Muscle layer of colon (tissue), 2 donors: ENCODE results near the gene IL9.

Source experiments
- H3K27ac ChIP-seq: one replicate; pipeline ENCODE4 v1.7.0; 2013; ENCODE audit warnings: low read depth, mild to moderate bottlenecking, low read length, moderate library complexity
- H3K27me3 ChIP-seq, 2 donors: one replicate each; pipeline ENCODE4 v1.7.0; 2013; ENCODE audit warnings: low read length in 2 of 2, mild to moderate bottlenecking in 2 of 2; ENCODE audit not compliant: insufficient read depth in 2 of 2, control insufficient read depth in 1 of 2
- H3K36me3 ChIP-seq: one replicate; pipeline ENCODE4 v1.7.0; 2013; ENCODE audit warnings: mild to moderate bottlenecking, low read length; ENCODE audit not compliant: insufficient read depth
- H3K4me1 ChIP-seq: one replicate; pipeline ENCODE4 v1.7.0; 2013; ENCODE audit warnings: mild to moderate bottlenecking, low read length; ENCODE audit not compliant: insufficient read depth
- H3K4me3 ChIP-seq, 2 donors: one replicate each; pipeline ENCODE4 v1.7.0; 2013; ENCODE audit warnings: low read length in 2 of 2, low read depth in 1 of 2, mild to moderate bottlenecking in 1 of 2, moderate library complexity in 1 of 2
- H3K9ac ChIP-seq: one replicate; pipeline ENCODE4 v1.7.0; 2013; ENCODE audit warnings: low read length
- H3K9me3 ChIP-seq: one replicate; pipeline ENCODE4 v1.7.0; 2013; ENCODE audit warnings: mild to moderate bottlenecking, low read length
- donor health status: abdominal sarcoma.
- donor health status: Adenocarcinoma of cecum.

Gene IL9

DNA sequence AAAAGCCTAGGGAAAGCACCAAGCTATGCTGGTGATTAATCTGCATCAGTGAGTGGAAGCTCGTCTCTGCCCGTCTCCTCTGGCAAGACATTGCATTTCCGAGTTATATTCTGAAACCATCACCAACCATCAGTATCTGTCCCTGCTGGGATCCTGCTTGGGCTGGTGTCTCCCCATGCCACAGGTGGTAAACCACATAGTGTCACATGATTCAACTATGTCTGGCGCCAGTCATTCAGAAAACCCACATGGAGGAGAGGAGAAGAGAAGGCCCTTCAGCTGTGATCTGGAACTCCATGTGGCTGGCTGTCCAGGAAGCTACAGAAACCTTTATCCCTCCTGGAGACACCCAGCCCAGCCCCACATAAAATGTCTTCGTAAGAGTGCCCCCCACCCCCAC is 4.8 kb downstream of the IL9 start:
- H3K27me3 ChIP-seq = no peaks in the 10 kb centered on the region
- peaks cover 4% of the 10 kb centered on the region for H3K4me1 ChIP-seq
- H3K36me3 ChIP-seq = no peaks in the 10 kb centered on the region
- no peak overlapping the region for H3K4me3 ChIP-seq
- no peak overlapping the region for H3K9ac ChIP-seq
- H3K9me3 ChIP-seq = no peaks in the 10 kb centered on the region
- no peak overlapping the region for H3K27ac ChIP-seq

DNA sequence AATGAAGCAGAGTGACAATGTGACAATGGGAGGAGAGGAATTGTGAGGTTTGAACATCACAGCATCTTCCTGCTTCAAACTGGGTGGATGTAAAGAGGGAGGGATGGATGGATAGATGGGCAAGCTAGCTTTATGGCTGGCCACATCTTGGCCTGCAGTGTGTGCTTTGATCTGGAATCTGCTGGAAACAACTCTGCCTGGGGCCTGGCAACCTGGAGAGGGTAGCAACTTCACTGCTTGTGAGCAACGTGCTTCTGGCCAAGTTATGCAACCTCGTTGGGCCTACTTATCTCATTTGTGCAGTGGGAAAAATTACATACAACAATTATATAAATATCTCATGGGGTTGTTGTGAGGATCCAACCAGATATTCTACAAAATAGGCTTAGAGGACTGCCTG is 5.3 kb downstream of the IL9 start:
- no peaks in the 10 kb centered on the region for H3K9me3 ChIP-seq
- no peak overlapping the region for H3K27ac ChIP-seq
- peaks cover 4% of the 10 kb centered on the region for H3K4me1 ChIP-seq
- no peaks in the 10 kb centered on the region for H3K36me3 ChIP-seq
- no peak overlapping the region for H3K9ac ChIP-seq
- H3K4me3 ChIP-seq = no peak overlapping the region
- no peaks in the 10 kb centered on the region for H3K27me3 ChIP-seq

DNA sequence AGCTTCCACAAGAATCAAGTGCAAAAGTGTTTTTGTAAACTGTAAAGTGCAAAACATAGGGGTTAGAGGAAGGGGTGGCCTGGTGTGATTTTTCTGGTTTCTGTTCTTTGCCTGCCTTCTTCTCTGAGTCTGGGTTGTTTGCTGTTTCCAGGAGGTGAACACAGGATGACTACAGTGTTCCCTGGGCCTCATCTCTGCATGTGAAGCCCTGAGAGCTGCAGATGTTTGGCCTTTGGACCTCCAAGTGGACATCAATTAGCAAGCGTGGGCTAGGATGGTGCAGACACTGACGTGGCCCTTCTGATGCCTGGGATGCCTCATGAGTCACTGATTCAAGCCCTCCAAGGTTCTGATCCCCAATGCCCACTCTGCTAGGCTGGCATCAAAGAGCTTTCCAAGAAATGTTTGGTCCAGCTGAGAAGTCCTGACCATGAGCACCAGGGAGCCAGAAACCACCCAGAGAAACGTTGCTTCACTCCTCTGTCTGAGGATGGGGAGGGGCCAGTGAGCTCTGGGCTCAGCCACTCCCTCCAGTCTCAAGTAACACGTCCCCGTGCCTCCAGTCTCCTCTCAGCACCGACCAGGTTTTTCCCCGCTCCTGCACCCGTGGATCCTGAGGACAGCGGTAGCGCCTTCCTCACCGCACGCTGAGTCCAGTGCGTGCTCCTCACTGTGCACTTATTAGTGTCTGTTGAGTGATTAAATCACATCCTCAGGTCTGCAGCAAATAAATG is 7.6 kb downstream of the IL9 start:
- Histone ChIP-seq H3K9ac (no peak overlapping the region), H3K27me3 (no peaks in the 10 kb centered on the region), H3K4me1 (peaks cover 4% of the 10 kb centered on the region), H3K4me3 (no peak overlapping the region), H3K9me3 (no peaks in the 10 kb centered on the region), H3K27ac (no peak overlapping the region), H3K36me3 (no peaks in the 10 kb centered on the region)

DNA sequence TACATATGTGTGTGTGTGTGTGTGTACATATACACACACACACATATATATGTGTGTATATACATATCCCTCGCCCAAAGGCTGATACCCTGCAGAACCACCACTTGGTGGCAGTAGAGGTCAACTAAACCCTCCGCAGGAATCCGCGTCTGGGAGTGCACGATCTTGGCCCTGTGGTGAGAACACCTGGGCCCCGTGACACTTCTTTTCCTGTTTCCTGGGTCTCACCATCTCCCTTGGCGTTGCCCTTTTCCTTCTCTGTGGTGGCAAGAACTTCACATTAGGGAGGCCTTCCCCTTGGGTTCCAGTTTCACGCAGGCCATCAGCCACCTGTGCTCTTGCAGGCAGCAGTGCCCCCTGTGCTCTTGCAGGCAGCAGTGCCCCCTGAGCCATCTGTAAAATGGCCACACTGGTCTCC is 8.2 kb downstream of the IL9 start:
- peaks cover 4% of the 10 kb centered on the region for H3K4me1 ChIP-seq
- no peak overlapping the region for H3K27ac ChIP-seq
- H3K4me3 ChIP-seq = no peak overlapping the region
- no peaks in the 10 kb centered on the region for H3K9me3 ChIP-seq
- H3K27me3 ChIP-seq = no peaks in the 10 kb centered on the region
- H3K36me3 ChIP-seq = no peaks in the 10 kb centered on the region
- H3K9ac ChIP-seq = no peak overlapping the region

DNA sequence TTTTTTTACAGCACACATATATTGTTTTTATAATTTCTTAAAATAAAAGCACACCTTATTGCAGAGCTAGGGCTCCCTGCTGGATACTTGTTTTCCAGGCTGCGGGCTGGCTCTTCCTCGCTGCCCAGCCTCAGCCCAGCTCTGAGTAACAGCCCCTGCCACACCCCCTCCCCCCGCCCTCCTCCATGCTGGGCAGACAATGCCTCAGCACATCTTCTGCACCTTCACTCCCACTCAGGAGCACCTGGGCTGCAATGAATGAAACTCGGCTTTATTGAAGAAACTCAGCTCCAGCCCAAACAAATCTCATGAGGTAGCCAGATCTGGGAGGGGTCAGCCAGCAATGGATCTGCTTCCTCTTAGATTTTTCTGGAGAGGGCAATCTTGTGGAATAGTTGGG is 9.5 kb downstream of the IL9 start:
- Histone ChIP-seq H3K4me3 (no peak overlapping the region), H3K9me3 (no peaks in the 10 kb centered on the region), H3K9ac (no peak overlapping the region), H3K4me1 (peaks cover 15% of the 10 kb centered on the region), H3K27ac (no peak overlapping the region), H3K27me3 (no peaks in the 10 kb centered on the region), H3K36me3 (no peaks in the 10 kb centered on the region)

DNA sequence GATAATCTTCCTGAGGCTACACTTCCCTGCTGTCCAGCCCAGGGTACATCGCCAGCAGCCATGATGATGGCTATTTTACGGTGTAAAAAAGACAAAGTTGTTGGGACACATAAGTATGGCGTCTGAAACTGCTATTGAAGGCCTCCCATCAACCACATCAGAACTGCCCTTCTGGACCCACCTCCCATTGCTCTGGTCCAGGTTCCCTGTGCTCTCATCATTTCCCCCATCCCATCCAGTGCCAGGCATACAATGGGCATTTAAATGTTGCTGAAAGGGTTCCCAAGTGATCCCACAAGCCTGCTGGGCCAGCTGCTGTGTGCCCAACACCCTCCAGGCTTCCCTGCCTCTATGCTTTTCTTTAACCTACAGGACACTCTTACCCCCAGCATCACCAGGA is 10.6 kb downstream of the IL9 start:
- Histone ChIP-seq H3K27me3 (no peaks in the 10 kb centered on the region), H3K27ac (no peak overlapping the region), H3K36me3 (no peaks in the 10 kb centered on the region), H3K4me1 (peaks cover 20% of the 10 kb centered on the region), H3K9ac (no peak overlapping the region), H3K9me3 (no peaks in the 10 kb centered on the region), H3K4me3 (no peak overlapping the region)

DNA sequence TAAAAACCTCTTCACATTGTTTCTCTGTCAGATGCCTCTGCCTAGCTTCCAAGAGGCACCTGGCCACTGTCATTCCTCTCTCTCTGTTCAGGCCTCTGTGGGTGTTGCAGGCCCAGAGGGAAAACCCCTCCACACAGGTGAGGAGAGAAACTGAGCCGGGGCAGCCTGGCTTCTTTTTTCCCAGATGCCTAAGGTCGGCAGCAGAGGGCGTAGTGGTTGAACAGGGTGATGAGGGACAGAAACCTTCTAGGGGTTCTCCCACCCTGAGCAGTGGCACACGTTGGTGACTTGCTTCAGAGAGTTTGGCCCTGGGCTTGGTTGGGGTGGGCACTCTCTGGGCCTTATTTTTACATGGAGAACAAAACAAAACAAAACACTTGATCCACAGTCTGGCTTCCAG is 12.2 kb downstream of the IL9 start:
- Histone ChIP-seq H3K27ac (no peak overlapping the region), H3K27me3 (no peaks in the 10 kb centered on the region), H3K9ac (no peak overlapping the region), H3K9me3 (no peaks in the 10 kb centered on the region), H3K4me3 (no peak overlapping the region), H3K36me3 (no peaks in the 10 kb centered on the region), H3K4me1 (peaks cover 23% of the 10 kb centered on the region)

DNA sequence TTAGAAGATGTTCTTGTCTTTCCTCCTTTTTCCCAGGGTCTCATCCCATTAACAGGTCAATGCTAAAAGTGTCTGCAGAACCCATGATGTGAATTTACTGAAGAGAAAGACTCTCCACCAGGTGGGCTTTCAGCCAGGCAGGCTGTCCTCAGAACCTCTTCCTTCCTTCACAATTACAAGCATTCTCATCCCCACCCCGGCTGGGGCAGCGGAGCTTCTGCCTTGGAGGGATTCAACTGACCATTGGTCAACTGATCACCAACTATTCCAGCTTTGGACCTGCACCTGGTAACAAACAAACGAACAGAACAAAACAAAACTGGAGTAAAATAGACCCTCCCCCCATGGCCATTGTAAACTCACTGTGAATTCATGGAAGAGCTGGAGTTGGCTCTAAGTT is 12.6 kb downstream of the IL9 start:
- Histone ChIP-seq H3K9ac (no peak overlapping the region), H3K27me3 (no peaks in the 10 kb centered on the region), H3K27ac (no peak overlapping the region), H3K36me3 (no peaks in the 10 kb centered on the region), H3K4me3 (no peak overlapping the region), H3K9me3 (no peaks in the 10 kb centered on the region), H3K4me1 (peaks cover 27% of the 10 kb centered on the region)

DNA sequence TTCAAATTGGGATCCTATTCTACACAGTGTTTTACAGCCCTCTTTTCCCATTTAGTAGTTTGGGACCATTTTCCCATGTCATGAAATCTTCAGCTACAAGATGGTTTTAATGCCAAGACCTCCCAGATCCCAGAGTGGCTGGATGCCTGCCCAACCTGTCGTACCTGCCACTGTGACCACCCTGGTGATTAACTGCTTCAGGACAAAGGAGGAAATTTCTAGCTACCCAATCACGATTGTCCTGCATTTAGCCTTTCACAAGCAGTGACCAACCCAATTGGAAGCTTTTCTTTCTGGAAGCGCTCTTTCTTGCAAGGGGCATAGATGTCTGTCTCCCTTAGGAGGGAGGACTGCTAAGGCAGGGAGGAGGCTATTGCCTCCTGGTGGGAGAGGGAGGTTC is 13.8 kb downstream of the IL9 start:
- no peaks in the 10 kb centered on the region for H3K36me3 ChIP-seq
- H3K27me3 ChIP-seq = no peaks in the 10 kb centered on the region
- H3K4me3 ChIP-seq = no peak overlapping the region
- no peaks in the 10 kb centered on the region for H3K9me3 ChIP-seq
- no peak overlapping the region for H3K9ac ChIP-seq
- no peak overlapping the region for H3K27ac ChIP-seq
- H3K4me1 ChIP-seq = peaks cover 28% of the 10 kb centered on the region

DNA sequence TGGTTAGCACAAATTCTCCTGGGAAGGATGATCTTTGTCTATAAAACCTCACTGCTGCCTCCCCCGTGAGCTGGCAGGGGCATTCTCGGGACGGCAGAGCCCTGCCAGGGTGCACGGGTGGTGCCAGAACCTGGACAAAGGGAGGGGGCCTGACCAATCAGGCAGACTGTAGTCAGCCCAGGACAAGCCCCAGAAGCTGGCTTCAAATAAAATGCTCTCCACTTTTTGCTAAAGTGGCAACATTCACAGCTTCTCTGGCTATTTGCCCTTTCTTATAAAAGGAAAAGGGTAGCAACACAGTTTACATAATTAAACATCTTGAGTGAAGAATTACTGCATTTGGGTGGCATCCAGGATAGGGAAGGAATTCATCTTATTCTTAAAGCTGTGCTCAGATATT is 14.4 kb downstream of the IL9 start:
- Histone ChIP-seq H3K36me3 (no peaks in the 10 kb centered on the region), H3K27ac (no peak overlapping the region), H3K9me3 (no peaks in the 10 kb centered on the region), H3K27me3 (no peaks in the 10 kb centered on the region), H3K9ac (no peak overlapping the region), H3K4me3 (no peak overlapping the region), H3K4me1 (peaks cover 28% of the 10 kb centered on the region)

DNA sequence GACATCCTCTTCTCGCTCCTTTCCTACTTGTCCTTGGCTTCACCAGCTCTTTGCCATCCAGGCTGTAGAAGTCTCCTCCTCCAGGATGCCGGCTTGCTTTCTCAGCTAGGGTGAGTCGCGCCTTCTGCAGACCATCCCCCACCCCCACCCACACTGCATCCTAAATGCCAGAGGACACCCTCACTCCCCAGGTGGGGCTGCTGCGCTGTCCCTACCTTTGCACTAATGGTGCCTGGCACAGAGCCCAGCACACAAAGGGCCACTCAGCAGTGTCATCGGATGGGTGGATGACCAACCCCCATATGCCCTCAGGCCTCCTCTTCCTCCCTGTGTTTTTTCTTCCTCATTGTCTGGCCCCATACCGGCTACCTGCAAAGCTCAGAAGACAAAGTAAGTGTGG is 14.8 kb downstream of the IL9 start:
- no peak overlapping the region for H3K9ac ChIP-seq
- H3K27me3 ChIP-seq = no peaks in the 10 kb centered on the region
- H3K4me1 ChIP-seq = peaks cover 28% of the 10 kb centered on the region
- H3K9me3 ChIP-seq = no peaks in the 10 kb centered on the region
- no peaks in the 10 kb centered on the region for H3K36me3 ChIP-seq
- H3K27ac ChIP-seq = no peak overlapping the region
- no peak overlapping the region for H3K4me3 ChIP-seq

DNA sequence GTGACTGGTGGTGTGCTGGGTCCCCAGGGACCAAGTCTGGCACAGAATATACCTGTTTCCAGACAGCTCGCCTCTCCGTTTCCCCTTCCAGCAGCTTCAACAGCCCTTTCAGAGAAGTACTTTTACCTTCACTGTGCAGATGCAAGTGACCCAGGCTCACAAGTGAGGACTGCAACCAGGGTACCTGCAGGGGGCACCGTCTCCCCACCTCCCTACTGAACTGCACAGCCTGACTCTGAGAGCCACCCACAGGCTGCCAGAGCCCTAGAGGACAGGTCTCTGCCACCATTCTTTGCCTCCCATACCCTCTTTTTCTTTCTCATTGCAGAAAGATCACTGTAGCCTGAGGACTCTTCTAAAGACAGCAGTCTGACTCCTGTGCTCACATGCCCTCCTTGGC is 15.4 kb downstream of the IL9 start:
- Histone ChIP-seq H3K27me3 (no peaks in the 10 kb centered on the region), H3K4me1 (peaks cover 28% of the 10 kb centered on the region), H3K4me3 (no peak overlapping the region), H3K36me3 (no peaks in the 10 kb centered on the region), H3K27ac (no peak overlapping the region), H3K9ac (no peak overlapping the region), H3K9me3 (no peaks in the 10 kb centered on the region)
